Naive thymus-derived CD8-positive, alpha-beta T cell (primary cell): ENCODE measurements around the gene WNT7A. TPM values are rescaled to one million over a fixed set of nuclear protein-coding genes. Genes with fewer than 3 reads are reported as not detected.
"Not testable (repeated sequence)": the region's sequence is repeated elsewhere in the genome, so short reads cannot be mapped to it uniquely, and the experiment has no call there.

Experiments used
- ATAC-seq, 2 donors: fragments of 150-1000 bp; cut with Tn5 transposase in 1 of 2; sonication (Bioruptor Pico), chemical (Tn5 transposase) in 1 of 2; 1 replicate in 1 of 2; 2 replicates in 1 of 2; pipeline ENCODE4 v1.10.0; 2021; ENCODE audit warnings: mild to moderate bottlenecking in 2 of 2, moderate library complexity in 2 of 2
- POLR2A ChIA-PET: fragments of 350-600 bp; sonication (Branson Sonifier 250); formaldehyde crosslinking; loops from one replicate; lab custom pipeline; 2021; ENCODE audit warnings: antibody characterized with exemption; lab: Charles Lee
- DNase-seq, 10 donors: peaks; one replicate each; pipeline versions ENCODE4 v3.0.0 to v3.0.0-alpha.2; 2020 to 2022
- H3K27ac Mint-ChIP-seq, 10 donors: one replicate each; pipeline ENCODE4 v1.8.0; 2020 to 2022; ENCODE audit warnings: mild to moderate bottlenecking in 10 of 10, mixed read lengths in 10 of 10, moderate library complexity in 4 of 10, inconsistent platforms in 1 of 10
- H3K27me3 Mint-ChIP-seq, 5 donors: one replicate each; pipeline ENCODE4 v1.8.0; 2021 to 2022; ENCODE audit warnings: mixed read lengths in 5 of 5
- H3K36me3 Mint-ChIP-seq, 3 donors: one replicate each; pipeline ENCODE4 v1.8.0; 2020 to 2022; ENCODE audit warnings: mixed read lengths in 3 of 3, mild to moderate bottlenecking in 2 of 3, inconsistent platforms in 1 of 3
- H3K4me1 Mint-ChIP-seq, 4 donors: one replicate each; pipeline ENCODE4 v1.8.0; 2021 to 2022; ENCODE audit warnings: mixed read lengths in 4 of 4
- H3K4me3 Mint-ChIP-seq, 10 donors: one replicate each; pipeline ENCODE4 v1.8.0; 2020 to 2022; ENCODE audit warnings: mild to moderate bottlenecking in 10 of 10, mixed read lengths in 10 of 10, moderate library complexity in 6 of 10, inconsistent platforms in 1 of 10
- H3K9me3 Mint-ChIP-seq, 9 donors: one replicate each; pipeline ENCODE4 v1.8.0; 2020 to 2022; ENCODE audit warnings: mixed read lengths in 9 of 9, mild to moderate bottlenecking in 3 of 9, inconsistent platforms in 1 of 9, moderate library complexity in 1 of 9
- polyA plus RNA-seq, 3 donors: library from polyadenylated mRNA; unstranded; fragments of 300-500 nt; fragmentation: Illumina TruSeq; gene quantifications; one replicate each; pipeline ENCODE4 v1.2.3, GENCODE V29; 2021
- total RNA-seq, 8 experiments: library from RNA in 2 of 8; stranded (reverse) in 2 of 8; gene quantifications; one replicate each; pipeline ENCODE4 v1.2.3 and lab custom pipeline; 2021 to 2026

Gene WNT7A
- total and polyA plus RNA-seq, 5 experiments from 2014 or later: 0.17 to 9.6 (median 1.6) TPM

DNA sequence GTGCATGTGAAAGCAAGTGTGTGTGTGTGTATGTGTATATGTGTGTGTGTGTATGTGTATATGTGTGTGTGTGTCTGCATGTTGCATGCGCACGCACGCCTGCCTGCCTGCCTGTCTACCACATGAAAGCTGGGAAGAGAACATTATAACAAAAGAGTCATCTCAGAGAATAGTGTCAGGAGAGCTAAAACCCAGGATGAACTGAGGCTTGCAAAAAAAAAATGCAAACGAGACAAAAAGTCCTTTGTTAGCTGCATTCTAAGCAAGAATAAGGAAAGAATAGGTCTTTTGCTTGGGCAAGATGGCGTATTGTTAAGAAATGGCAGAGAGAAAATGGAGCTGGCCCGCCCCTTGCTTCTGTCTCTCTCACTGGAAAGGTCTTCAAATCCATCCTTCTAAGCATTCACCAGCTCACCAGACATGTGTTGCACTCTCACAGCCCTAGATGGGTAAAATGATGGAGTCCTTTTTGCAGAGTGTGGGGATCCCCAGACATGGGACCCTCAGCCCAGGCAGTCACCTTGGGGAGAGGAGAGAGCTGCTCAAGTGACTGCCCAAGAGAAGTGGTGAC is 16.4 kb downstream of the WNT7A start:
- Mint-ChIP-seq H3K36me3 (peaks cover 0 to 2% (median 0%) of the 10 kb centered on the region in 3 donors), H3K4me3 (peak overlapping the region in 1 of 10 donors; percentile 33), H3K27ac (peak overlapping the region in 9 of 10 donors; percentile 3 to 98 (median 81)), H3K9me3 (no peaks in the 10 kb centered on the region), H3K4me1 (peaks cover 24 to 55% (median 42%) of the 10 kb centered on the region in 4 donors), H3K27me3 (peaks cover 0 to 8% (median 0%) of the 10 kb centered on the region in 5 donors)
- POLR2A ChIA-PET: interaction anchor here (0.6 to 6.5 kb wide), 3 partner anchors 9 to 1183 kb away, joined by 3 to 69 read pairs (median 9); partner anchors contain the start of gene WNT7A
- ATAC-seq (no peak), DNase-seq (no peak)

DNA sequence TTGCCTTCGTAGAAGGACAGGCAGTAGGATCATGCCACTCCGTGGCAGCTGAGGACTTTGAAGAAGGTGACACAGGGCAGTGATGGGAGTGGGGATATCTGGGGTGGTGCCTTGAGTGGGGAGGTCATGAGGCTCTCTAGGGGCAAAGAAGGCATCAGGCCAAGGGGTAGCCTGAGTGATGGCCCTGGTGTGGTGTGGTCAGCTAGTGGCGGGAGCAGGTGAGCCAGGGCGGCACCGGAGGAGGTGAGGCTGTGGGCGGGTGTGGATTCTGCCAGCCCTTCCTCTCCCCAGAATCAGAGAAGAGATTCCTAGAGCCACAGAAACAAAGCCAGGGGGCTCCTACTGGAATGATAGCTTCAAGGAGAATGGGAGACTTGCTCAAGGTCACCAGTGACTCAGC is 18.4 kb downstream of the WNT7A start:
- Mint-ChIP-seq H3K27me3 (peaks cover 0 to 13% (median 5%) of the 10 kb centered on the region in 5 donors), H3K4me1 (peaks cover 14 to 35% (median 23%) of the 10 kb centered on the region in 4 donors), H3K36me3 (peaks cover 0 to 2% (median 0%) of the 10 kb centered on the region in 3 donors), H3K9me3 (no peaks in the 10 kb centered on the region), H3K4me3 (no peak overlapping the region), H3K27ac (peak overlapping the region in 3 of 10 donors; percentile 11 to 87 (median 71))
- no peak for DNase-seq
- POLR2A ChIA-PET: interaction anchor here (1.0 kb wide), 1 partner anchor 13 kb away, joined by 4 read pairs; no protein-coding TSS in a partner anchor
- ATAC-seq: no peak

DNA sequence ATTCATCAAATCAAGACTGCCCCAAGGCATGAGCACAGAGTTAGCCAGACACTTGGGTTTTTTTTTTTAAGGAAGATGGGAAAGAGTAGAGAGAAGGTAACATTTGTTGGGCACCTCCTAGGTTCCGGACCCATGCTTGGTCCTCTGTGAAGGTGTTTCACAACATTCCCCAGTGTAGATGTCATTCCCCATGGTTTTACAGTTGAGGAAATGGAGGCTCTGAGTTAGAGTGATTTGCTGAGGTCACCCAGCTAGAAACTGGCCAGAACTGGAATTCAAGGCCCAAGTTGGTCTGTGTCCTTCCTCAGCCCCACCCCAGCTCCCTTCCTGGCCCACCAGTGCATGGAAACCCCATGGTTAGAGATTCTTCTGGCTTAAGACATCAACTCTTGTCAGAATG is 19.9 kb downstream of the WNT7A start:
- POLR2A ChIA-PET: interaction anchor here (0.6 kb wide), 1 partner anchor 181 kb away, joined by 3 read pairs; no protein-coding TSS in a partner anchor
- Mint-ChIP-seq H3K4me1 (peaks cover 6 to 21% (median 9%) of the 10 kb centered on the region in 4 donors), H3K27ac (peak overlapping the region in 1 of 10 donors; percentile 35), H3K9me3 (no peaks in the 10 kb centered on the region), H3K27me3 (peaks cover 0 to 13% (median 3%) of the 10 kb centered on the region in 5 donors), H3K4me3 (no peak overlapping the region), H3K36me3 (peaks cover 0 to 2% (median 0%) of the 10 kb centered on the region in 3 donors)
- ATAC-seq: no peak
- no peak for DNase-seq

DNA sequence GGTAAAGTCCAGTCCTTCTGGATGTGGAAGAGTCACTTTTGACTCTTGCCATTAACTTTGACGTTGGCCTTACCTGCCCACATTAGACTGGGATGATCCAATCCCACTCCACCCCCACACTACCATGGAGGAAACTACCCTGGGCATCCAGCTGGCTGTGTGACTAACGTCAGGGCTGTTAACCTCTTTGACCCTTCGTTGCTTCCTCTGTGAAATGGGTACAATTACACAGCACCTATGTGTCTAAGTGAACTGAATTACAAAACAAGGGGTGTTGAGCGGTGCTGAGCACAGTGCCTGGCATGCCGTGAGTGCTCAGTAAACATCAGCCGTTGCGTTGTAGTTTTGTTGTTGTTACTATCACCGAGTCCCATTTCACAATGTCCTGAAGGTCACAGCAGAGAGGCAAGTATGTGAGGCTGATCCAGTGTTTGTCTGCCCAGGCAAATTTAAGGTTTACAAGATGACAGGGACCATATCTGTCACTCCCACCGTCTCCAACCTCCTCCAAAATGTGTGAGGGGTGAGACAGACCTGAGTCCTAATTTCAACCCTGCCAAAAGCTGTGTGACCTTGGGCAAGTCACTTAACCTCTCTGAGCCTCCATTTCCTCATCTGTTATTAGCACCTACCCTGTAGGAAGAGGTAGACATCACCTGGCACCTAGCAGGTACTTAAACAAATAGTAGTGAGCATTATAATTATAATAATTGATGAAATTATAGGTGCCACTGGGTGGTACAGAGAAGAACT is 20.9 kb downstream of the WNT7A start:
- Mint-ChIP-seq H3K9me3 (no peaks in the 10 kb centered on the region), H3K4me1 (peaks cover 2 to 10% (median 7%) of the 10 kb centered on the region in 4 donors), H3K36me3 (peaks cover 0 to 2% (median 0%) of the 10 kb centered on the region in 3 donors), H3K4me3 (no peak overlapping the region), H3K27ac (peak overlapping the region in 2 of 10 donors; percentile 70 to 79), H3K27me3 (peaks cover 0 to 9% (median 3%) of the 10 kb centered on the region in 5 donors)
- no peak for ATAC-seq
- no peak for DNase-seq
- POLR2A ChIA-PET: no interaction called here

DNA sequence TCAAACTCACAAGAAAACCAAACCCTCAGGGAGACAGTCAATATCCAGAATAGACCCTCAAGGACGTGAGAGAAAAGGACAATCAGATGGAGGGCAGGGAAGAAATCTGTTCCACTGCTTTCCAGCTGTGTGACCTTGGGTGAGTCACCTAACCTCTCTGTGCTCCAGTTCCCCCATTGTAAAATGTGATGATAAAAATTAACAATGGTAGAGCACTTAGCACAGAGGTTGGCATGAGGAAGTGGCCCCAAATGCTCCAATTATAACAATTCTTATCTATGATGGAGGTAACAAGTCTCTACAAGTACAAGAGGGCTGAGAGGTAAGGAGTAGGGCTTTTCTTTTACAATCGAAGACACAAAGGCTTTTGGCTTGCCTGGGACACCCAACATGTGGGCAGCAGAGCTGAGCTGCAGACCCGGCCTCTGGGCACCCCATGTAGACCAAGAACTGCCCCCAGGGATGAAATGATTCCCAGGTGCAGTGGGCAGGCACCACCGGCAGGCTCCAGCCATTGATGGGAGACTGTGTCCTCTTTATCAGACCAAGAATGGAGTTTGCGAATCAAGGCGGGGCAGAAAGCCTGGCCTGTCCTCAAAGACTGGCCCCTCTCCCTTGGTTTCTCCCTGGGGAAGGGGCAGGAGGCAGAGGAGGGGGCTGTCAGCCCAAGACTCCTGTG is 22.0 kb downstream of the WNT7A start:
- Mint-ChIP-seq H3K36me3 (peaks cover 0 to 8% (median 0%) of the 10 kb centered on the region in 3 donors), H3K9me3 (no peaks in the 10 kb centered on the region), H3K27ac (no peak overlapping the region), H3K4me3 (no peak overlapping the region), H3K4me1 (peaks cover 2 to 14% (median 6%) of the 10 kb centered on the region in 4 donors), H3K27me3 (peaks cover 0 to 11% (median 1%) of the 10 kb centered on the region in 5 donors)
- POLR2A ChIA-PET: interaction anchor here (0.9 kb wide), 1 partner anchor 9 kb away, joined by 3 read pairs; no protein-coding TSS in a partner anchor
- DNase-seq (no peak), ATAC-seq (no peak)

DNA sequence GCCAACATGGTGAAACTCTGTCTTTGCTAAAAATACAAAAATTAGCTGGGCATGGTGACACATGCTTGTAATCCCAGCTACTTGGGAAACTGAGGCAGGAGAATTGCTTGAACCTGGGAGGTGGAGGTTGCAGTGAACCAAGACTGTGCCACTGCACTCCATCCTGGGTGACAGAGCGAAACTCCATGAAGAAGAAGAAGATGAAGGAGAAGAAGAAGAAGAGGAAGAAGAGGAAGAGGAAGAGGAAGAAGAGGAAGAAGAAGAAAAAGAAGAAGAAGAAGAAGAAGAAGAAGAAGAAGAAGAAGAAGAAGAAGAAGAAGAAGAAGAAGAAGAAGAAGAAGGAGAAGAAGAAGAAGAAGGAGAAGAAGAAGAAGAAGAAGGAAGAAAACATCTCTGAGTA is 23.2 kb downstream of the WNT7A start:
- DNase-seq, POLR2A ChIA-PET, H3K4me3 Mint-ChIP-seq, H3K9me3 Mint-ChIP-seq, ATAC-seq: not testable (repeated sequence)
- Mint-ChIP-seq H3K27me3 (peaks cover 0 to 11% (median 2%) of the 10 kb centered on the region in 5 donors), H3K36me3 (peaks cover 0 to 11% (median 0%) of the 10 kb centered on the region in 3 donors), H3K4me1 (peaks cover 2 to 16% (median 8%) of the 10 kb centered on the region in 4 donors), H3K27ac (peak overlapping the region in 3 of 10 donors; percentile 27 to 80 (median 52))

DNA sequence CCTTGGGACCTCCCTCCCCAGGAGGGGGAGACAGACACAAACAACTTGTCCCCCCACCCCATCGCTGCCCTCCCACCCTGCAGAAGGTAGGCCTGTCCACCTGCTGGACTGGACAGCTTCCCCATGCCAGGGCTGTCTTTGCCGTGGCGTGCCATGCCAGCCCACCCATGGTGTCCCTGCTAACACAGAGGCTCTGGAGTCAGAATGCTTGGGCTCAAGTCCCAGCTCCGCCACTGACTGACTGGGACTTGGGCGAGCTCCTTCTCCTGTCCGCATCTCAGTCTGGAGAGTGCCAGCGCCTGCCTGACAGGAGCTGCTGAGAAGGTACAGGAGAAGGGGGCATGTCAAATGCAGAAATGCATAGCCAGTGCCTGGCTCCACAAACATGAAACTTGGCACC is 23.9 kb downstream of the WNT7A start:
- POLR2A ChIA-PET: no interaction called here
- Mint-ChIP-seq H3K4me1 (peaks cover 6 to 22% (median 11%) of the 10 kb centered on the region in 4 donors), H3K27ac (no peak overlapping the region), H3K9me3 (no peaks in the 10 kb centered on the region), H3K4me3 (no peak overlapping the region), H3K27me3 (peaks cover 0 to 13% (median 6%) of the 10 kb centered on the region in 5 donors), H3K36me3 (peaks cover 0 to 9% (median 0%) of the 10 kb centered on the region in 3 donors)
- ATAC-seq: no peak
- no peak for DNase-seq

DNA sequence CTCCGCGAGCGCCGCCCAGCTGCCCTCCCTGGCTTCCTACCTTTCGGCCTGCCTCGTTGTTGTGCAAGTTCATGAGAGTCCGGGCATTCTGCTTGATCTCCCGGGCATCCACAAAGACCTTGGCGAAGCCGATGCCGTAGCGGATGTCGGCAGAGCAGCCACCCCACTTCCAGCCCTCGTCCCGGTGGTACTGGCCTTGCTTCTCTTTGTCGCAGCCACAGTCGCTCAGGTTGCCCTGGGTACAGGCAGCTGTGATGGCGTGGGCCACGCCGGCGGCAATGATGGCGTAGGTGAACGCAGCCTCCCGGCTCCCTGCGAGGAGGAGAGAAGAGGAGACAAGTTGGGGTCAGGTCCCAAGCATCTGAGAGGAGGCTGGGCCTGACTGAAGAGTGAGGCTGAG is 25.4 kb downstream of the WNT7A start:
- DNase-seq: no peak
- ATAC-seq: no peak
- Mint-ChIP-seq H3K4me3 (no peak overlapping the region), H3K36me3 (peaks cover 0 to 9% (median 2%) of the 10 kb centered on the region in 3 donors), H3K27ac (no peak overlapping the region), H3K4me1 (peaks cover 7 to 23% (median 11%) of the 10 kb centered on the region in 4 donors), H3K9me3 (no peaks in the 10 kb centered on the region), H3K27me3 (peaks cover 0 to 19% (median 8%) of the 10 kb centered on the region in 5 donors)
- POLR2A ChIA-PET: interaction anchor here (1.0 to 1.6 kb wide), 3 partner anchors 8 to 26 kb away, joined by 3 to 5 read pairs (median 4); no protein-coding TSS in a partner anchor

DNA sequence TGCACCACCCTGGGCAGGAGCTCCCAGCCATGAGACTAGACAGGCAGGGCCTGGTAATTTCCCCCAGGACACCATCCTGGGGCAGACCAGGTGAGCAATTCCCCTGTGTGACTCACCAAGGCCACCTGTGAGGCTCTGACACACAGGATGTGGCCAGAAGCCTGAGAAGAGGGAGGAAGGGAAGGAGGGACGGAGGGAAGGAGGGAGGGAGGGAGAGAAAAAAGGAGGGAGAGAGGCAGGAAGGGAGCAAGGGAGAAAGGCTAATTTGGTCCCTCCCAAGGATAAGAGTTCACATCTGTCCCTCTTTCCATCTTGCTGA is 25.9 kb downstream of the WNT7A start:
- H3K4me1 Mint-ChIP-seq: peaks cover 8 to 23% (median 11%) of the 10 kb centered on the region in 4 donors
- peaks cover 0 to 11% (median 4%) of the 10 kb centered on the region in 3 donors for H3K36me3 Mint-ChIP-seq
- POLR2A ChIA-PET: interaction anchor here (1.2 to 1.6 kb wide), 2 partner anchors 9 to 25 kb away, joined by 3 to 4 read pairs; no protein-coding TSS in a partner anchor
- H3K27me3 Mint-ChIP-seq: peaks cover 0 to 19% (median 9%) of the 10 kb centered on the region in 5 donors
- DNase-seq: no peak
- no peak overlapping the region for H3K4me3 Mint-ChIP-seq
- H3K27ac Mint-ChIP-seq: peak overlapping the region in 3 of 10 donors; percentile 23 to 52 (median 27)
- ATAC-seq: no peak
- H3K9me3 Mint-ChIP-seq: no peaks in the 10 kb centered on the region

DNA sequence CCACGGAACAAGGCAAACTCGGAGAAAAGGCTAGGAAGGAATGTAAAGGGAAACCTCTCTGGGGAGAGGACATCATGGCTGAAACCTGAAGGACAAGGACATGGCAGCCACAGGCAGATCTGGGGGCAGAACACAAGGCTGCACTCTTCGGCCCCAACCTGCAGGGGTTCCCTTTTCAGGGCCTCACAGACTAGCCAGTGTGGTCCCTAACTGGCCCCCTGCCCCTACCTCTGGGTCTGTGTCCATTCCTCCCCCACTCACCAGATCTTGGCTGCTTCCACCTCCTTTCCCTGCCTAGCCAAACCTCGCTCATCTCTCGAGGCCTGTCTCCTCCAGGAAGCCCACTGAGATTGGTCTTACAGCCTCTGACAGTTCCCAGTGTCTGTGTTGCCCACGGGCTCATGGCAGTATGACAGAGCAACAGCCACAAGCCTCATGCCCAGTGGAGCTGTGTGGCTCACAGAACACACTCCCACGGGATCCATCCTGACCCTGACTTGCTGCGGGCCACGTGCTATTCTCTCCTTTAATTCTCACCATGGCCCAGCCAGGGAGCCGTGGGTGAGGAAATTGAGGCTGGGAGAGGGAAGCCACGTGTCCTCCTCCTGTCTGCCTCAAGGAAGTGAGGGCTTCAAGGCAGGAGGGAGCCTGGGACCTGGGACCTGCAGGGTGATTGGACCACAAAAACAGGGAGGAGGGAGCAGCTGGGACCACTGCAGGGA is 26.5 kb downstream of the WNT7A start:
- H3K27me3 Mint-ChIP-seq: peaks cover 0 to 15% (median 9%) of the 10 kb centered on the region in 5 donors
- ATAC-seq: no peak
- H3K27ac Mint-ChIP-seq: peak overlapping the region in 2 of 10 donors; percentile 40 to 78
- no peaks in the 10 kb centered on the region for H3K9me3 Mint-ChIP-seq
- peaks cover 0 to 11% (median 4%) of the 10 kb centered on the region in 3 donors for H3K36me3 Mint-ChIP-seq
- no peak overlapping the region for H3K4me3 Mint-ChIP-seq
- peaks cover 8 to 23% (median 11%) of the 10 kb centered on the region in 4 donors for H3K4me1 Mint-ChIP-seq
- POLR2A ChIA-PET: interaction anchor here (1.0 to 1.6 kb wide), 3 partner anchors 9 to 26 kb away, joined by 3 to 4 read pairs (median 3); no protein-coding TSS in a partner anchor
- DNase-seq: no peak

DNA sequence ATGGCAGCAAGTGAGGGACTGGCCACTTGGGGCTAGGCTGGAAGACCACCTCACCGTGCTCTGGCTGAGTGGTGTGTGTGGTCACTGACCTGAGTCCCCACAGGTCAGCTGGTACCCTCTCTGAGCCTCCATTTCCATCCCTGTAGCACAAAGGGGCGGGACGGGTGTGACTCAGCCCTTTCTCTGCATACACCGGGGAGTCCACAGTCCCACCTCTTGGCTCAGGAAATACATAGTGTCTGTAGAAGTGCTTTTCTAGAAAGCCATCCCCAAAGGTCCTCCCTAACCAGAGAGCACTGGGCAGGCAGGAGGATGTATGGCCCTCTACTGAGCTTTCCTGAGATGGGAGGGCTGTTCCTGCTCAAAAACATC is 27.2 kb downstream of the WNT7A start:
- no peak for ATAC-seq
- H3K4me1 Mint-ChIP-seq: peaks cover 8 to 23% (median 11%) of the 10 kb centered on the region in 4 donors
- peaks cover 0 to 11% (median 4%) of the 10 kb centered on the region in 3 donors for H3K36me3 Mint-ChIP-seq
- no peak overlapping the region for H3K4me3 Mint-ChIP-seq
- no peak overlapping the region for H3K27ac Mint-ChIP-seq
- H3K9me3 Mint-ChIP-seq: no peaks in the 10 kb centered on the region
- H3K27me3 Mint-ChIP-seq: peaks cover 0 to 15% (median 9%) of the 10 kb centered on the region in 5 donors
- POLR2A ChIA-PET: interaction anchor here (1.0 kb wide), 1 partner anchor 14 kb away, joined by 3 read pairs; no protein-coding TSS in a partner anchor
- DNase-seq: no peak
